A549 (cell line): ENCODE results near the gene EYA2. TPM values are rescaled to one million over a fixed set of nuclear protein-coding genes. Genes with fewer than 3 reads are reported as not detected.
A peak's percentile ranks its signal among the peaks of the same experiment; 100 is the strongest.

Source experiments
- ATAC-seq, 2 experiments: fragments of 200-7000 bp in 1 of 2; fragments of >200 bp in 1 of 2; cut with Nextera tagmentation in 1 of 2; cut with Tn5 transposase in 1 of 2; 3 replicates each; pipeline versions ENCODE4 v1.8.0 to v1.9.1; 2018 to 2020; ENCODE audit warnings: mild to moderate bottlenecking in 1 of 2, moderate library complexity in 1 of 2
- CTCF ChIA-PET: fragments of 300-600 bp; sonication (Branson Sonifier 250); formaldehyde crosslinking; extraction: SDS; loops from one replicate; lab custom pipeline; 2021; ENCODE audit warnings: antibody characterized with exemption, inconsistent platforms; lab: Yijun Ruan, JAX
- POLR2A ChIA-PET: fragments of 350-600 bp; formaldehyde crosslinking; extraction: SDS; loops from one replicate; lab custom pipeline; 2021; ENCODE audit warnings: antibody characterized with exemption, inconsistent platforms; lab: Yijun Ruan, JAX
- DNase-seq, 2 experiments: peaks; one replicate each; pipeline versions ENCODE4 v3.0.0 to v3.0.0-alpha.2; 2011 to 2016; ENCODE audit warnings: low read depth in 1 of 2, low spot score in 1 of 2
- FAIRE-seq: peaks from 2 replicates; lab custom pipeline; 2011; peaks lifted over from hg19 to GRCh38; lab: Jason Lieb, UNC
- H3K27ac ChIP-seq, 2 experiments: fragments of >200 bp; sonication (Bioruptor Twin); formaldehyde crosslinking; 3 replicates each; pipeline ENCODE4 v1.5.1; 2016 to 2017
- H3K4me1 ChIP-seq: fragments of >200 bp; sonication (Bioruptor Twin); formaldehyde crosslinking; 3 replicates; pipeline ENCODE4 v1.6.1; 2016
- H3K4me2 ChIP-seq: fragments of >200 bp; sonication (Bioruptor Twin); formaldehyde crosslinking; 3 replicates; pipeline ENCODE4 v1.6.1; 2016
- H3K4me3 ChIP-seq: fragments of >200 bp; sonication (Bioruptor Twin); formaldehyde crosslinking; 3 replicates; pipeline ENCODE4 v1.5.1; 2016
- H3K9me3 ChIP-seq: fragments of >200 bp; sonication (Bioruptor Twin); formaldehyde crosslinking; 3 replicates; pipeline ENCODE4 v1.6.1; 2016
- BHLHE40 ChIP-seq: IDR thresholded peaks from 2 replicates; pipeline ENCODE4 v1.6.1; 2012; ENCODE audit warnings: low read depth, low read length, inconsistent platforms
- CBX8 ChIP-seq: fragments of 200-600 bp; sonication (generic); IDR thresholded peaks from 2 replicates; pipeline ENCODE4 v1.6.1; 2016
- EHMT2 ChIP-seq: fragments of 200-600 bp; sonication (generic); IDR thresholded peaks from 2 replicates; pipeline ENCODE4 v1.6.1; 2016; ENCODE audit warnings: antibody characterized with exemption, low read depth, mild to moderate bottlenecking, moderate library complexity
- FOSL2 ChIP-seq, 2 experiments: fragments of 450-650 bp in 1 of 2; fragments of >200 bp in 1 of 2; sonication (Bioruptor Twin) in 1 of 2; formaldehyde crosslinking; IDR thresholded peaks; 2 replicates each; pipeline versions ENCODE4 v1.5.0 to v1.6.1; 2016 to 2020; ENCODE audit warnings: mild to moderate bottlenecking in 1 of 2, moderate library complexity in 1 of 2
- HDAC2 ChIP-seq: fragments of 200-600 bp; sonication (generic); IDR thresholded peaks from 2 replicates; pipeline ENCODE4 v1.6.1; 2016
- HEYL ChIP-seq: fragments of 250-450 bp; sonication (Bioruptor Pico); IDR thresholded peaks from 2 replicates; pipeline ENCODE4 v1.8.0; 2021; ENCODE audit warnings: mild to moderate bottlenecking, moderate library complexity
- HOXB13 ChIP-seq: fragments of 250-450 bp; sonication (Bioruptor Pico); IDR thresholded peaks from 2 replicates; pipeline ENCODE4 v1.5.0; 2020; ENCODE audit warnings: low read depth, mild to moderate bottlenecking, moderate library complexity
- JUN ChIP-seq, 2 experiments: fragments of >200 bp; sonication (Bioruptor Twin); formaldehyde crosslinking; IDR thresholded peaks; 2 replicates in 1 of 2; 3 replicates in 1 of 2; pipeline ENCODE4 v1.6.1; 2016 to 2017
- JUNB ChIP-seq: fragments of >200 bp; sonication (Bioruptor Twin); formaldehyde crosslinking; IDR thresholded peaks from 2 replicates; pipeline ENCODE4 v1.6.1; 2016
- MAFK ChIP-seq: fragments of 450-650 bp; IDR thresholded peaks from 2 replicates; pipeline ENCODE4 v1.6.1; 2014; ENCODE audit not compliant: partially characterized antibody
- NPAS2 ChIP-seq: fragments of 250-450 bp; sonication (Bioruptor Pico); IDR thresholded peaks from 2 replicates; pipeline ENCODE4 v1.8.0; 2022; ENCODE audit warnings: mild to moderate bottlenecking, moderate library complexity, borderline replicate concordance
- NR3C1 ChIP-seq: fragments of >200 bp; sonication (Bioruptor Twin); formaldehyde crosslinking; IDR thresholded peaks from 3 replicates; pipeline ENCODE4 v1.6.1; 2017
- PHF8 ChIP-seq: fragments of 200-600 bp; sonication (generic); IDR thresholded peaks from 2 replicates; pipeline ENCODE4 v1.6.1; 2016; ENCODE audit warnings: low read depth, mild to moderate bottlenecking, antibody characterized with exemption, moderate library complexity, borderline replicate concordance
- RAD21 ChIP-seq, 2 experiments: fragments of >200 bp in 1 of 2; sonication (Bioruptor Twin) in 1 of 2; formaldehyde crosslinking in 1 of 2; IDR thresholded peaks in 1 of 2; conservative IDR thresholded peaks in 1 of 2; 2 replicates in 1 of 2; 3 replicates in 1 of 2; pipeline ENCODE4 v1.6.1; 2012 to 2018; ENCODE audit warnings: inconsistent platforms in 1 of 2
- RFX5 ChIP-seq: fragments of 450-650 bp; IDR thresholded peaks from 2 replicates; pipeline ENCODE4 v1.7.1; 2014; ENCODE audit warnings: antibody characterized with exemption, mild to moderate bottlenecking, moderate library complexity
- RNF2 ChIP-seq: fragments of 200-600 bp; sonication (generic); IDR thresholded peaks from 2 replicates; pipeline ENCODE4 v1.6.1; 2016; ENCODE audit warnings: low read depth, mild to moderate bottlenecking, antibody characterized with exemption, moderate library complexity, borderline replicate concordance
- TFCP2L1 ChIP-seq: fragments of 250-450 bp; sonication (Bioruptor Pico); IDR thresholded peaks from 2 replicates; pipeline ENCODE4 v1.5.0; 2021; ENCODE audit warnings: mild to moderate bottlenecking
- TP53 ChIP-seq: fragments of 250-450 bp; sonication (Bioruptor Pico); IDR thresholded peaks from 2 replicates; pipeline ENCODE4 v1.5.0; 2021; ENCODE audit warnings: mild to moderate bottlenecking, moderate library complexity
- ZC3H11A ChIP-seq: fragments of 450-650 bp; IDR thresholded peaks from 2 replicates; pipeline ENCODE4 v1.6.1; 2014; ENCODE audit warnings: antibody characterized with exemption, mild to moderate bottlenecking
- WGBS: methylation state at CpG from one replicate; pipeline ENCODE4 v1.1.6; 2017; ENCODE audit errors: missing lambda C conversion rate; 5-methylcytosine and 5-hydroxymethylcytosine counted together
- polyA plus RNA-seq, 4 experiments: library from polyadenylated mRNA; depleted of rRNA in 3 of 4; stranded (reverse); fragments of >200 nt; fragmentation: RNase III in 1 of 4; extraction: RNeasy Plus Mini Kit Qiagen cat#74134 plus additional on column Dnase treatment in 1 of 4; gene quantifications; 2 replicates in 3 of 4; 3 replicates in 1 of 4; pipeline ENCODE4 v1.2.3, GENCODE V29; 2011 to 2017
- TF ChIP-seq, protein P1 (sequence below): fragments of >200 bp; sonication (Bioruptor Twin); formaldehyde crosslinking; IDR thresholded peaks from 3 replicates; pipeline ENCODE4 v1.5.1; 2016
- TF ChIP-seq, protein P2 (sequence below): fragments of >200 bp; sonication (Bioruptor Twin); formaldehyde crosslinking; IDR thresholded peaks from 3 replicates; pipeline ENCODE4 v1.6.1; 2016
- TF ChIP-seq, protein P3 (sequence below): fragments of 250-450 bp; sonication (Bioruptor Pico); IDR thresholded peaks from 2 replicates; pipeline ENCODE4 v1.5.0; 2020; ENCODE audit warnings: low read depth, mild to moderate bottlenecking, moderate library complexity
- TF ChIP-seq, protein P4 (sequence below): IDR thresholded peaks from 2 replicates; pipeline ENCODE4 v1.6.1; 2012; ENCODE audit warnings: low read depth, borderline replicate concordance

EYA2 gene
- polyA plus RNA-seq, 2 of the 4 experiments (the other 2 are of a cell fraction) = 4.5 to 4.6 TPM

DNA sequence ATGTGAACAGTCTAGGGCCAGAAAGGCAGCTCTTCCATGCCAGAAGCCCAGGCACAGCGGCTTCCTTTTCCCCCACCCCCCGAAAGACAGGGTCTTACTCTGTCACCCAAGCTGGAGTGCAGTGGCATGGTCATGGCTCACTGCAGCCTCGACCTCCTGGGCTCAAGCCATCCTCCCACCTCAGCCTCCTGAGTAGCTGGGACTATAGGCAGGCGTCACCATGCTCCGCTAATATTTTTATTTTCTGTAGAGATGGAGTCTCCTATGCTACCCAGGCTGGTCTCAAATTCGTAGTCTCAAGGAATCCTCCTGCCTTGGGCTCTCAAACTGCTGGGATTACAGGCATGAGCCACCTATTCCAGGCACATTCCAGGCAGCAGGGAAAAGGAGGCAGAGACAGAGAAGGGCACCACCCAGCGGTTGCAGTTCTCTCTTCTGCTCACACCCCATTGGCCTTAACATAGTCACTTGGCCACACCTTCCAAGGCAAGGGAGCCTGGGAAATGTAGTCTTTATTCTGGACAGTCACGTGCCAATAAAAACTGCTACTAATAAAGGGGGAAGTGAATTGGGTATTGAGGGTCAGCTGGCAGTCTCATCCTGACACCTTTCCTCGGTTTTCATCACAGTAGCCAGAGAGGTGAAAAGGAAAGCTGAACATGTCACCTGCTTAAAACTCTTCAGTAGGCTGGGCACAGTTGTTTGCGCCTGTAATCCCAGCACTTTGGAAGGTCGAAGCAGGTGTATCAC lies 255.9 kb downstream of the EYA2 start (continued):
- TF ChIP-seq EHMT2 (no peak), BHLHE40 (peak; percentile 65; the same call in 1 of the 2 replicates), HEYL (no peak), MAFK (no peak), NPAS2 (CRISPR knock-in tag) (no peak)
- TF ChIP-seq, protein P1, sequence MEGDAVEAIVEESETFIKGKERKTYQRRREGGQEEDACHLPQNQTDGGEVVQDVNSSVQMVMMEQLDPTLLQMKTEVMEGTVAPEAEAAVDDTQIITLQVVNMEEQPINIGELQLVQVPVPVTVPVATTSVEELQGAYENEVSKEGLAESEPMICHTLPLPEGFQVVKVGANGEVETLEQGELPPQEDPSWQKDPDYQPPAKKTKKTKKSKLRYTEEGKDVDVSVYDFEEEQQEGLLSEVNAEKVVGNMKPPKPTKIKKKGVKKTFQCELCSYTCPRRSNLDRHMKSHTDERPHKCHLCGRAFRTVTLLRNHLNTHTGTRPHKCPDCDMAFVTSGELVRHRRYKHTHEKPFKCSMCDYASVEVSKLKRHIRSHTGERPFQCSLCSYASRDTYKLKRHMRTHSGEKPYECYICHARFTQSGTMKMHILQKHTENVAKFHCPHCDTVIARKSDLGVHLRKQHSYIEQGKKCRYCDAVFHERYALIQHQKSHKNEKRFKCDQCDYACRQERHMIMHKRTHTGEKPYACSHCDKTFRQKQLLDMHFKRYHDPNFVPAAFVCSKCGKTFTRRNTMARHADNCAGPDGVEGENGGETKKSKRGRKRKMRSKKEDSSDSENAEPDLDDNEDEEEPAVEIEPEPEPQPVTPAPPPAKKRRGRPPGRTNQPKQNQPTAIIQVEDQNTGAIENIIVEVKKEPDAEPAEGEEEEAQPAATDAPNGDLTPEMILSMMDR = peak; percentile 66
- TF ChIP-seq, protein P2, sequence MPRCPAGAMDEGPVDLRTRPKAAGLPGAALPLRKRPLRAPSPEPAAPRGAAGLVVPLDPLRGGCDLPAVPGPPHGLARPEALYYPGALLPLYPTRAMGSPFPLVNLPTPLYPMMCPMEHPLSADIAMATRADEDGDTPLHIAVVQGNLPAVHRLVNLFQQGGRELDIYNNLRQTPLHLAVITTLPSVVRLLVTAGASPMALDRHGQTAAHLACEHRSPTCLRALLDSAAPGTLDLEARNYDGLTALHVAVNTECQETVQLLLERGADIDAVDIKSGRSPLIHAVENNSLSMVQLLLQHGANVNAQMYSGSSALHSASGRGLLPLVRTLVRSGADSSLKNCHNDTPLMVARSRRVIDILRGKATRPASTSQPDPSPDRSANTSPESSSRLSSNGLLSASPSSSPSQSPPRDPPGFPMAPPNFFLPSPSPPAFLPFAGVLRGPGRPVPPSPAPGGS = no peak

DNA sequence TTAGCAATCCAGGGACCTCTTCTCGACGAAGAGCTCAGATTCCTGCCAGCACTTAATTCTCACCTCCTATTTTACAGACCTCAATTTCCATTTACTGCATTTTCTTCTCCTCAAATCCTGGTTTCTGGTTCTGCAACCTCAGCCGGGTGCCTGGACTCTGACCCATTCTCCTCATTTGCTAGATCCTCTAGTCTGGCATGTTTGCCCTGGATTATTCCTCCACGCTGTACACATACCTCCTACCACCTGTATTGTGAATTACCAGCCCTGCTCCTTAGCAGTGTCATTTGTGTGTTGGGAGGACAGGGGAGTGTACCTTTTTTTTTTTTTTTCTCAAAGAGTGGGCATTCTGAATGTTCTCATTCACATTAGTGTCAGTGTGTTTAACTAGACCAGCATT lies 257.4 kb downstream of the EYA2 start:
- POLR2A ChIA-PET = no interaction called here
- H3K27ac ChIP-seq = no peak overlapping the region
- no peaks in the 10 kb centered on the region for H3K4me1 ChIP-seq
- no peak for TF ChIP-seq CBX8
- TF ChIP-seq NPAS2 (CRISPR knock-in tag) = no peak
- no peak for TF ChIP-seq RAD21 (conservative IDR thresholded peaks at IDR 0.05 in 1 of 2, IDR thresholded peaks at IDR 0.05 in 1 of 2)
- no peak for TF ChIP-seq PHF8
- no peak for TF ChIP-seq TP53 (CRISPR knock-in tag)
- TF ChIP-seq RFX5 = no peak
- TF ChIP-seq ZC3H11A = no peak
- TF ChIP-seq JUNB = no peak
- no peak for TF ChIP-seq JUN (IDR thresholded peaks at IDR 0.05)
- TF ChIP-seq, protein P1 = no peak
- no peak for TF ChIP-seq HOXB13 (CRISPR knock-in tag)
- TF ChIP-seq, protein P3, sequence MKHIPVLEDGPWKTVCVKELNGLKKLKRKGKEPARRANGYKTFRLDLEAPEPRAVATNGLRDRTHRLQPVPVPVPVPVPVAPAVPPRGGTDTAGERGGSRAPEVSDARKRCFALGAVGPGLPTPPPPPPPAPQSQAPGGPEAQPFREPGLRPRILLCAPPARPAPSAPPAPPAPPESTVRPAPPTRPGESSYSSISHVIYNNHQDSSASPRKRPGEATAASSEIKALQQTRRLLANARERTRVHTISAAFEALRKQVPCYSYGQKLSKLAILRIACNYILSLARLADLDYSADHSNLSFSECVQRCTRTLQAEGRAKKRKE (CRISPR knock-in tag) = no peak
- TF ChIP-seq RNF2 = no peak
- TF ChIP-seq NR3C1 = no peak
- TF ChIP-seq, protein P4, sequence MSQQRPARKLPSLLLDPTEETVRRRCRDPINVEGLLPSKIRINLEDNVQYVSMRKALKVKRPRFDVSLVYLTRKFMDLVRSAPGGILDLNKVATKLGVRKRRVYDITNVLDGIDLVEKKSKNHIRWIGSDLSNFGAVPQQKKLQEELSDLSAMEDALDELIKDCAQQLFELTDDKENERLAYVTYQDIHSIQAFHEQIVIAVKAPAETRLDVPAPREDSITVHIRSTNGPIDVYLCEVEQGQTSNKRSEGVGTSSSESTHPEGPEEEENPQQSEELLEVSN = no peak
- no peak for TF ChIP-seq TFCP2L1
- TF ChIP-seq FOSL2 (IDR thresholded peaks at IDR 0.05) = no peak
- no peak for TF ChIP-seq FOSL2 (CRISPR knock-in tag; IDR thresholded peaks at IDR 0.05)
- no peak for TF ChIP-seq HDAC2
- WGBS = 57% methylated on average over 4 of the region's 4 CpGs
- CTCF ChIA-PET = interaction anchor here (1.5 to 2.4 kb wide), 3 partner anchors 389 to 400 kb away, joined by 6 to 19 read pairs (median 8); no protein-coding TSS in a partner anchor
- no peak for FAIRE-seq
- DNase-seq = no peak
- no peak for ATAC-seq
- no peaks in the 10 kb centered on the region for H3K9me3 ChIP-seq
- H3K4me2 ChIP-seq = no peak overlapping the region
- H3K4me3 ChIP-seq = no peak overlapping the region
